Neural cell (in vitro differentiated cells): ENCODE results near the gene MOG. TPM values are rescaled to one million over a fixed set of nuclear protein-coding genes. Genes with fewer than 3 reads are reported as not detected.

Experiments
- H2AFZ ChIP-seq: fragments of 200-600, 300-800 bp; sonication (generic), shearing (Covaris generic); 2 replicates; pipeline ENCODE4 v1.6.0; 2014; ENCODE audit warnings: low read depth, mild to moderate bottlenecking, antibody characterized with exemption, low read length, moderate library complexity
- H3F3A ChIP-seq: fragments of 200-600 bp; shearing (Covaris generic); 2 replicates; pipeline ENCODE4 v1.6.1; 2016; ENCODE audit warnings: mild to moderate bottlenecking, moderate library complexity, mixed read lengths, antibody characterized with exemption, low read length; ENCODE audit not compliant: insufficient read depth, poor library complexity, severe bottlenecking
- H3K27ac ChIP-seq: fragments of 200-600, 300-800 bp; sonication (generic), shearing (Covaris generic); 2 replicates; pipeline ENCODE4 v1.5.1; 2014; ENCODE audit warnings: mild to moderate bottlenecking, low read length, moderate library complexity
- H3K27me3 ChIP-seq: fragments of 300-800, 200-600 bp; sonication (generic), shearing (Covaris generic); 2 replicates; pipeline ENCODE4 v1.6.0; 2014; ENCODE audit warnings: mild to moderate bottlenecking, low read depth, low read length, moderate library complexity; ENCODE audit not compliant: insufficient read depth
- H3K36me3 ChIP-seq: fragments of 300-800, 200-600 bp; sonication (generic), shearing (Covaris generic); 2 replicates; pipeline ENCODE4 v1.5.1; 2014; ENCODE audit warnings: mild to moderate bottlenecking, antibody characterized with exemption, low read length, moderate library complexity; ENCODE audit not compliant: insufficient read depth
- H3K4me2 ChIP-seq: fragments of 300-800, 200-600 bp; sonication (generic), shearing (Covaris generic); 2 replicates; pipeline ENCODE4 v1.6.0; 2014; ENCODE audit warnings: mild to moderate bottlenecking, low read length
- H3K4me3 ChIP-seq: fragments of 300-800, 200-600 bp; sonication (generic), shearing (Covaris generic); 2 replicates; pipeline ENCODE4 v1.5.1; 2014; ENCODE audit warnings: mild to moderate bottlenecking, low read length, moderate library complexity
- H3K79me2 ChIP-seq: fragments of 200-600 bp; shearing (Covaris generic); replicated peaks from 2 replicates; pipeline ENCODE4 v1.6.0; 2014; ENCODE audit warnings: mild to moderate bottlenecking, low read length, moderate library complexity; ENCODE audit not compliant: insufficient read depth
- H3K9ac ChIP-seq: fragments of 300-800, 200-600 bp; sonication (generic), shearing (Covaris generic); 2 replicates; pipeline ENCODE4 v1.6.1; 2016; ENCODE audit warnings: mild to moderate bottlenecking, low read length, mixed read lengths
- H3K9me2 ChIP-seq: fragments of 200-600 bp; shearing (Covaris generic); 2 replicates; pipeline ENCODE4 v1.6.1; 2016; ENCODE audit warnings: mild to moderate bottlenecking, low read length, mixed read lengths; ENCODE audit not compliant: insufficient read depth
- H3K9me3 ChIP-seq: fragments of 200-600, 300-800 bp; sonication (generic), shearing (Covaris generic); 2 replicates; pipeline ENCODE4 v1.6.1; 2016; ENCODE audit warnings: mild to moderate bottlenecking, mixed run types, low read length, moderate library complexity, mixed read lengths
- H4K20me1 ChIP-seq: fragments of 200-600 bp; shearing (Covaris generic); 2 replicates; pipeline ENCODE4 v1.6.1; 2016; ENCODE audit warnings: mild to moderate bottlenecking, mixed run types; ENCODE audit not compliant: insufficient read depth
- EP300 ChIP-seq: fragments of 450-650 bp; conservative IDR thresholded peaks from 2 replicates; pipeline ENCODE4 v1.6.1; 2014; ENCODE audit warnings: antibody characterized with exemption, mild to moderate bottlenecking, moderate library complexity; ENCODE audit not compliant: poor library complexity, severe bottlenecking
- EZH2 ChIP-seq: fragments of 200-600, 300-800 bp; shearing (Covaris generic), sonication (generic); IDR thresholded peaks from 2 replicates; pipeline ENCODE4 v1.6.1; 2014; ENCODE audit warnings: antibody characterized with exemption, low read length, borderline replicate concordance, mild to moderate bottlenecking; ENCODE audit not compliant: insufficient read depth, poor library complexity, severe bottlenecking
- MXI1 ChIP-seq: fragments of 450-650 bp; conservative IDR thresholded peaks from 2 replicates; pipeline ENCODE4 v1.6.1; 2014; ENCODE audit warnings: antibody characterized with exemption, mild to moderate bottlenecking; ENCODE audit not compliant: poor library complexity, severe bottlenecking
- POLR2AphosphoS5 ChIP-seq: IDR thresholded peaks from 2 replicates; pipeline ENCODE4 v1.6.1; 2012
- RAD21 ChIP-seq: fragments of 450-650 bp; conservative IDR thresholded peaks from 2 replicates; pipeline ENCODE4 v1.6.1; 2014; ENCODE audit warnings: antibody characterized with exemption, mild to moderate bottlenecking, moderate library complexity
- SMC3 ChIP-seq: fragments of 450-650 bp; conservative IDR thresholded peaks from 2 replicates; pipeline ENCODE4 v1.6.1; 2014; ENCODE audit warnings: antibody characterized with exemption, mild to moderate bottlenecking, moderate library complexity; ENCODE audit not compliant: poor library complexity
- TAF1 ChIP-seq: IDR thresholded peaks from 2 replicates; pipeline ENCODE4 v1.6.1; 2012; ENCODE audit warnings: low read depth
- polyA plus RNA-seq: library from polyadenylated mRNA; depleted of rRNA; stranded (reverse); fragments of >200 nt; gene quantifications from 2 replicates; pipeline ENCODE4 v1.2.3, GENCODE V29; 2014
- TF ChIP-seq, protein P1 (sequence below): IDR thresholded peaks from 2 replicates; pipeline ENCODE4 v1.6.1; 2012; ENCODE audit warnings: borderline replicate concordance
- TF ChIP-seq, protein P2 (sequence below): fragments of 450-650 bp; IDR thresholded peaks from 2 replicates; pipeline ENCODE4 v1.5.1; 2014; ENCODE audit warnings: antibody characterized with exemption, mild to moderate bottlenecking, moderate library complexity; ENCODE audit not compliant: poor library complexity, severe bottlenecking

Gene MOG
- polyA plus RNA-seq, 1 donor from 2014 or later, result not detected

DNA sequence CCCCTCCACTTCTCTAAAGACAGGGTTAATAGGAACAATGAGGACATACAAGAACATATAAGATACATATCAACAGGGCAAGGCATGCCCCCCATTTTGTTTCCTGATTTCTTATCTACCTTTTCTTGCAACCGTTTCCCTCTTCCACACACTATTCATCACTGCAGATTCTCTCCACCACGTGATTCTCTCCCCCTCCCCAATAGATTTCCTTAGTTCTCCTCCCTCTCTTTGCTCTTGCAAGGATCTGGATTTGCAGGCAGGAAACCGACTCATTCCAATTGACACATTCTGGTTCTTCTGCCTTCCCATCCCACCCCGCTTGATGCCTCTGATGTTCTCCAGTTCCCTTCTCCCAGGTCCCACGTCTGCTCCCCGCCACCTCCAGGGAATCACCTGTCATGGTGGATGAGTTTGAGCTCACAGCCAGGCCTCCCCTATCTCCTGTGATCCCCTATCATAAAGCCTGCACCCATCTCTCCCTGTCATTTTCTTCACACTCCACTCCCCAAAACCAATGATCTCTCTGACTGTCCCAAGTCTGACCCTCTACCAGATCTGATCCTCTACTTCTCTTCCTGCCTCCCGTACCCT lies 31.5 kb upstream of the MOG start:
- H3K9me2 ChIP-seq, result no peaks in the 10 kb centered on the region
- peak overlapping the region; percentile 50 for H3K9ac ChIP-seq
- peak overlapping the region; percentile 85 for H3K27ac ChIP-seq
- H3K9me3 ChIP-seq, result no peaks in the 10 kb centered on the region
- H3K4me2 ChIP-seq, result peak overlapping the region; percentile 78
- no peaks in the 10 kb centered on the region for H3K27me3 ChIP-seq
- H3F3A ChIP-seq, result no peaks in the 10 kb centered on the region
- TF ChIP-seq, protein P1, sequence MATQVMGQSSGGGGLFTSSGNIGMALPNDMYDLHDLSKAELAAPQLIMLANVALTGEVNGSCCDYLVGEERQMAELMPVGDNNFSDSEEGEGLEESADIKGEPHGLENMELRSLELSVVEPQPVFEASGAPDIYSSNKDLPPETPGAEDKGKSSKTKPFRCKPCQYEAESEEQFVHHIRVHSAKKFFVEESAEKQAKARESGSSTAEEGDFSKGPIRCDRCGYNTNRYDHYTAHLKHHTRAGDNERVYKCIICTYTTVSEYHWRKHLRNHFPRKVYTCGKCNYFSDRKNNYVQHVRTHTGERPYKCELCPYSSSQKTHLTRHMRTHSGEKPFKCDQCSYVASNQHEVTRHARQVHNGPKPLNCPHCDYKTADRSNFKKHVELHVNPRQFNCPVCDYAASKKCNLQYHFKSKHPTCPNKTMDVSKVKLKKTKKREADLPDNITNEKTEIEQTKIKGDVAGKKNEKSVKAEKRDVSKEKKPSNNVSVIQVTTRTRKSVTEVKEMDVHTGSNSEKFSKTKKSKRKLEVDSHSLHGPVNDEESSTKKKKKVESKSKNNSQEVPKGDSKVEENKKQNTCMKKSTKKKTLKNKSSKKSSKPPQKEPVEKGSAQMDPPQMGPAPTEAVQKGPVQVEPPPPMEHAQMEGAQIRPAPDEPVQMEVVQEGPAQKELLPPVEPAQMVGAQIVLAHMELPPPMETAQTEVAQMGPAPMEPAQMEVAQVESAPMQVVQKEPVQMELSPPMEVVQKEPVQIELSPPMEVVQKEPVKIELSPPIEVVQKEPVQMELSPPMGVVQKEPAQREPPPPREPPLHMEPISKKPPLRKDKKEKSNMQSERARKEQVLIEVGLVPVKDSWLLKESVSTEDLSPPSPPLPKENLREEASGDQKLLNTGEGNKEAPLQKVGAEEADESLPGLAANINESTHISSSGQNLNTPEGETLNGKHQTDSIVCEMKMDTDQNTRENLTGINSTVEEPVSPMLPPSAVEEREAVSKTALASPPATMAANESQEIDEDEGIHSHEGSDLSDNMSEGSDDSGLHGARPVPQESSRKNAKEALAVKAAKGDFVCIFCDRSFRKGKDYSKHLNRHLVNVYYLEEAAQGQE, result no peak
- TF ChIP-seq, protein P2, sequence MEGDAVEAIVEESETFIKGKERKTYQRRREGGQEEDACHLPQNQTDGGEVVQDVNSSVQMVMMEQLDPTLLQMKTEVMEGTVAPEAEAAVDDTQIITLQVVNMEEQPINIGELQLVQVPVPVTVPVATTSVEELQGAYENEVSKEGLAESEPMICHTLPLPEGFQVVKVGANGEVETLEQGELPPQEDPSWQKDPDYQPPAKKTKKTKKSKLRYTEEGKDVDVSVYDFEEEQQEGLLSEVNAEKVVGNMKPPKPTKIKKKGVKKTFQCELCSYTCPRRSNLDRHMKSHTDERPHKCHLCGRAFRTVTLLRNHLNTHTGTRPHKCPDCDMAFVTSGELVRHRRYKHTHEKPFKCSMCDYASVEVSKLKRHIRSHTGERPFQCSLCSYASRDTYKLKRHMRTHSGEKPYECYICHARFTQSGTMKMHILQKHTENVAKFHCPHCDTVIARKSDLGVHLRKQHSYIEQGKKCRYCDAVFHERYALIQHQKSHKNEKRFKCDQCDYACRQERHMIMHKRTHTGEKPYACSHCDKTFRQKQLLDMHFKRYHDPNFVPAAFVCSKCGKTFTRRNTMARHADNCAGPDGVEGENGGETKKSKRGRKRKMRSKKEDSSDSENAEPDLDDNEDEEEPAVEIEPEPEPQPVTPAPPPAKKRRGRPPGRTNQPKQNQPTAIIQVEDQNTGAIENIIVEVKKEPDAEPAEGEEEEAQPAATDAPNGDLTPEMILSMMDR, result no peak
- no peak for TF ChIP-seq POLR2AphosphoS5
- TF ChIP-seq EZH2, result no peak
- no peak for TF ChIP-seq SMC3
- TF ChIP-seq MXI1, result no peak
- TF ChIP-seq TAF1, result no peak
- no peak for TF ChIP-seq EP300
- no peak for TF ChIP-seq RAD21
- H4K20me1 ChIP-seq, result no peaks in the 10 kb centered on the region
- peaks cover 43% of the 10 kb centered on the region for H3K79me2 ChIP-seq
- H3K4me3 ChIP-seq, result peak overlapping the region; percentile 69
- no peak overlapping the region for H2AFZ ChIP-seq
- peaks cover 19% of the 10 kb centered on the region for H3K36me3 ChIP-seq

DNA sequence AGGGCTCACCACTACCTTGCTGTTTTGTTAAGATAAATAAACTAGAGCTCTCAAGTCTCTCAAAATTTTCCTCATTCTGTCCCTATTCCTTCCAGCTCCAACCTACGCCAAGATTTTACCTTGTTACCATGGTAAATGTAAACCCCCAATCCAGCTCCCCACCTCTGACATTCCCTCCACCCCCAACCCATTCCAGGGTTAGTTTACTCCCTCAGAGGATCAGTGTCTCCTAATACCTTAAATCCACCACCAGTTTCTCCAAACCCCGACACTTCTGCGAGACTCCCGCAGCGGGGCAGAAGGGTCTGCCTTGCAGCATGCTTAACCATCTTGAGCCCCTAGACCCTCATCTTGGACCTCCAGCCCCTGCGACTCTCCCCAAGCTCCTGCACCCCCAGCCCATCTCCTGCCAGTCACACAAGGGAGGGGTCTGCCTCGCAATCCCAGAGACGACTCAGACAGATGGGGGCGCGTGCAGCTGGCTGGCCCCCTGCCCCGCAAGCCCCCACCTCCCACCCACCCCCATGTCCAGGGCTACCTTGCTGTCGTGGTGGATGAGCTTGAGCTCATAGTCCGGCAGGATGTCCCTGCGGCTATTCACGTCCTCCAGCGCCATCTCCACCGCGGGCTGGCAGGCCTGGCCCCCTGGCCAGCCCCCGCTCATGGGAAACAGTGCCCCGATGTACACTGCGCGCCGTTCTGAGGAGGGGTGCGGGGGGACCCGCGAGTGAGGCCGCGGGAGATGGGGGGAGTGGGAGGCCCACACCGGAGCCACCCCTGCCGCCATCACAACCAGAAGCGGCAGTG lies 29.7 kb upstream of the MOG start:
- H3K9me3 ChIP-seq, result no peaks in the 10 kb centered on the region
- peak overlapping the region; percentile 85 for H3K27ac ChIP-seq
- H3K36me3 ChIP-seq, result peaks cover 5% of the 10 kb centered on the region
- peak; percentile 39 for TF ChIP-seq TAF1
- TF ChIP-seq, protein P1, result no peak
- no peak overlapping the region for H2AFZ ChIP-seq
- H3F3A ChIP-seq, result no peaks in the 10 kb centered on the region
- H3K9me2 ChIP-seq, result no peaks in the 10 kb centered on the region
- peak overlapping the region; percentile 69 for H3K4me3 ChIP-seq
- H3K9ac ChIP-seq, result peak overlapping the region; percentile 96
- H3K79me2 ChIP-seq, result peaks cover 42% of the 10 kb centered on the region
- peak overlapping the region; percentile 78 for H3K4me2 ChIP-seq
- no peaks in the 10 kb centered on the region for H4K20me1 ChIP-seq
- H3K27me3 ChIP-seq, result no peaks in the 10 kb centered on the region
